Measurements from ENCODE around the gene KY.

- no peak for TF ChIP-seq FIP1L1 (IDR thresholded peaks at IDR 0.05; ENCODE audit: low read depth, low read length, poor library complexity, severe bottlenecking)
- TF ChIP-seq KLF10 (CRISPR knock-in tag; IDR thresholded peaks at IDR 0.05): no peak
- TF ChIP-seq TAF1 (IDR thresholded peaks at IDR 0.05; ENCODE audit: control insufficient read depth, extremely low read depth, insufficient read depth, low read length, severe bottlenecking): no peak
- no peak for TF ChIP-seq POLR2A (conservative IDR thresholded peaks at IDR 0.05)
- no peak for TF ChIP-seq IRF2 (CRISPR knock-in tag; IDR thresholded peaks at IDR 0.05)
- no peak for TF ChIP-seq CHD2 (IDR thresholded peaks at IDR 0.05; ENCODE audit: low read depth, low read length)
- no peak for TF ChIP-seq CTCF (IDR thresholded peaks at IDR 0.05 in 2 of 3, conservative IDR thresholded peaks at IDR 0.05 in 1 of 3; ENCODE audit: insufficient read depth in 2 of 3, low read depth in 1 of 3, low read length in 3 of 3)
- no peak for TF ChIP-seq RAD51 (IDR thresholded peaks at IDR 0.05; ENCODE audit: borderline replicate concordance, low read depth)
- TF ChIP-seq ZNF639 (CRISPR knock-in tag; conservative IDR thresholded peaks at IDR 0.05 in 1 of 2, IDR thresholded peaks at IDR 0.05 in 1 of 2): no peak
- no peak for TF ChIP-seq TEAD4 (IDR thresholded peaks at IDR 0.05; ENCODE audit: low read length)
- no peak for TF ChIP-seq TEAD4 (CRISPR knock-in tag; IDR thresholded peaks at IDR 0.05; ENCODE audit: borderline replicate concordance)
- TF ChIP-seq CUX1 (CRISPR knock-in tag; IDR thresholded peaks at IDR 0.05): no peak
- no peak for TF ChIP-seq RBM15 (IDR thresholded peaks at IDR 0.05; ENCODE audit: insufficient read depth, low read length)
- TF ChIP-seq NFE2 (IDR thresholded peaks at IDR 0.05; ENCODE audit: low read depth): no peak
- no peak for TF ChIP-seq HDAC8 (tag; IDR thresholded peaks at IDR 0.05)
These were observed 30.9 kb downstream of the KY start for GRCh38 chr3:134619884-134620445.

Data from K562 (cell line).